GM10266 (cell line): ENCODE measurements around the gene SPOCD1.

Experiments used
- DNase-seq: peaks from one replicate; pipeline ENCODE4 v3.0.0; 2012; ENCODE audit errors: extremely low spot score
- CTCF ChIP-seq: IDR thresholded peaks from 2 replicates; pipeline ENCODE4 v1.5.1; 2012; ENCODE audit warnings: mild to moderate bottlenecking, low read depth; ENCODE audit not compliant: control insufficient read depth, insufficient read depth; ENCODE audit errors: missing control alignments

Gene SPOCD1

GRCh38 chr1:31768939-31769704 is 46.7 kb downstream of the SPOCD1 start:
- TF ChIP-seq CTCF: no peak
- no peak for DNase-seq

- no peak for DNase-seq
- TF ChIP-seq CTCF: no peak
These were observed 47.4 kb downstream of the SPOCD1 start for GRCh38 chr1:31768407-31768907.

GRCh38 chr1:31767225-31767624 is 48.6 kb downstream of the SPOCD1 start:
- TF ChIP-seq CTCF: no peak
- DNase-seq: no peak

GRCh38 chr1:31765516-31765915 is 50.3 kb downstream of the SPOCD1 start:
- DNase-seq: no peak
- TF ChIP-seq CTCF: no peak

GRCh38 chr1:31765041-31765467 is 50.8 kb downstream of the SPOCD1 start:
- peak; percentile 23 for TF ChIP-seq CTCF
- DNase-seq: no peak

- peak; percentile 64 for DNase-seq
- no peak for TF ChIP-seq CTCF
These were observed 51.3 kb downstream of the SPOCD1 start, which contains the start of gene ADGRB2 for GRCh38 chr1:31764312-31765040. ADGRB2 (minus strand) TSS chr1:31764340; CDS start chr1:31757221, 7,119 bp downstream.
